Measurements from ENCODE around the gene OR2L2.

The OR2L2 gene

DNA sequence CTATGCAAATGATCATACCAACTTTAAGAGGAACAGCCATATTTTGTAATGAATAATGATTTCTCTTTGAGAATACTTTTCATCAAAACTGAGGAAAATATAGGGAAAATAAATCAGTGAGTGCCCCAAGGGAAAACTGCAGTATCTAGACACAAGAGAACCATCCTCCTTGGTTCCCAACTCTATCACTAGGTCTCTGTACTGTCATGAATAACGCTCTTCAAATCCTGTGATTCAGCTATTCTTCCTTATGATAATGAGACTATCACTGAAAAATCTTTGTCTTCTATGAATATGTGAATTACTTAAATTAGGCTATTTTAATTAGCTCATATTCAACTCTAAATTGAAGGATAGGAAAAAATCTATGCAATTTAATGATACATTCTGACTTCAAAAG lies 14.1 kb upstream of the OR2L2 start:
- TF ChIP-seq, protein P1, sequence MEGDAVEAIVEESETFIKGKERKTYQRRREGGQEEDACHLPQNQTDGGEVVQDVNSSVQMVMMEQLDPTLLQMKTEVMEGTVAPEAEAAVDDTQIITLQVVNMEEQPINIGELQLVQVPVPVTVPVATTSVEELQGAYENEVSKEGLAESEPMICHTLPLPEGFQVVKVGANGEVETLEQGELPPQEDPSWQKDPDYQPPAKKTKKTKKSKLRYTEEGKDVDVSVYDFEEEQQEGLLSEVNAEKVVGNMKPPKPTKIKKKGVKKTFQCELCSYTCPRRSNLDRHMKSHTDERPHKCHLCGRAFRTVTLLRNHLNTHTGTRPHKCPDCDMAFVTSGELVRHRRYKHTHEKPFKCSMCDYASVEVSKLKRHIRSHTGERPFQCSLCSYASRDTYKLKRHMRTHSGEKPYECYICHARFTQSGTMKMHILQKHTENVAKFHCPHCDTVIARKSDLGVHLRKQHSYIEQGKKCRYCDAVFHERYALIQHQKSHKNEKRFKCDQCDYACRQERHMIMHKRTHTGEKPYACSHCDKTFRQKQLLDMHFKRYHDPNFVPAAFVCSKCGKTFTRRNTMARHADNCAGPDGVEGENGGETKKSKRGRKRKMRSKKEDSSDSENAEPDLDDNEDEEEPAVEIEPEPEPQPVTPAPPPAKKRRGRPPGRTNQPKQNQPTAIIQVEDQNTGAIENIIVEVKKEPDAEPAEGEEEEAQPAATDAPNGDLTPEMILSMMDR (IDR thresholded peaks at IDR 0.05), result no peak
- no peak for TF ChIP-seq ZFX (IDR thresholded peaks at IDR 0.05; ENCODE audit: borderline replicate concordance)
- H3K27ac ChIP-seq, result no peak overlapping the region

DNA sequence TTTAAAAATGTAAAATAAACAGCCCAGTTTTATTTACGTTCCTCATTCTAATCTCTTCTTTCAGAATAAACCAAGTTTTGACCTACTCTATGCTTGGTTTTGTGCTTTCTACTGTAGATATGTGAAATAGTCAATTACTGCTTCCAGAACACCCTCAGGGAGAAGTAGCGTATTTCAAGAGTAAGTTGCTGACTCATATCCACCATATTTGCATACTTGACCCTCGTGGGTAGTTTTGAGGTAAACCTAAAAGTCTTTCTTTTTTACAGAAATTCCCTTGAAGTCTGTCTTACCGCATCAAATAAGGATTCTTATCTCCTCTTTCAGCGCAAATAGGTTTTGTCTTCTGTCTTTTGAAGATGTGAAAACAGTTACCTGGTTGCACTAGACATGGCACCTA lies 15.3 kb downstream of the OR2L2 start:
- H3K27ac ChIP-seq, result no peak overlapping the region
- TF ChIP-seq, protein P1 (IDR thresholded peaks at IDR 0.05), result no peak
- no peak for TF ChIP-seq ZFX (IDR thresholded peaks at IDR 0.05; ENCODE audit: borderline replicate concordance)

DNA sequence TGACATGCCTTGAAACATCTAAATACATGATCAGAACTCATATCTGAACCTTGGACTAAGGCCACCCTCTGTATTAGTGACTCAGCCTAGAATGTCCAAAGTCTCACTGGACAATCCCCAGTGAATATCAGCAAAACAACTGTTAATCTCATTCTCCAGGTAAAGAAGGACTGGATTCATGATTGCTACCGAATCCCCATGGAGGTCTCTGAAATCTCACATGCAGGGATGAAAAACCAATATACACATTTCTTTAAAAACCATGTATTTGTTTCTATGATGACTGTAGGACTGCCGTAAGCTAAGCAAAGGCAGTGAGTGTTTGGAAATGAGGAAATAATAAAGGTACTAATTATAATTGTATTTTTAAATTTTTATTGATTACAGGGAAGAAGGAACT lies 16.7 kb downstream of the OR2L2 start, which contains the start of gene OR2L3:
Gene OR2L3, plus strand, starts transcription at position 301 of the 400 bp plus-strand sequence. CDS start 13,846 bp downstream, outside the sequence.
- no peak within 1 kb of the TSS for H3K27ac ChIP-seq
- TF ChIP-seq ZFX (IDR thresholded peaks at IDR 0.05; ENCODE audit: borderline replicate concordance), result no peak
- TF ChIP-seq, protein P1 (IDR thresholded peaks at IDR 0.05), result no peak

DNA sequence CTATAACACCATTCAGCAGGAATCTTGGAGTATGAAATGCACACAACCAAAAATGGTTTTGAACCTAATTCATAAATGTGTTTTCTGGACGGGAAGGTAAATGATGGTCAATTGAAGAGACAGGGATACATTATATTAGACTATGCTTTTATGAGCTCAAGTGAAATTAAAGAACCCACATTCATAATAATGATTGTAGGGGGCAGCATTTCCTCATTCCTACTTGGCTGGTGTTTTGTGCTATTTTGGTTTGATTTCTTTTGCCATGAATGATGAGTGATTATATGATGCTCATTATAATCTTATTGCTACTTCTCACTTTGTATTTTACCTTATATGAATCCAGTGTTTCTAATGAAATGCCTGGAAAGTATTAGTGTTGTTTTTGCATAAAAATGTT lies 17.1 kb downstream of the OR2L2 start:
- no peak for TF ChIP-seq ZFX (IDR thresholded peaks at IDR 0.05; ENCODE audit: borderline replicate concordance)
- TF ChIP-seq, protein P1 (IDR thresholded peaks at IDR 0.05), result 0 out of 2 replicates have a peak, but pooled peaks have one; percentile 7
- no peak overlapping the region for H3K27ac ChIP-seq

DNA sequence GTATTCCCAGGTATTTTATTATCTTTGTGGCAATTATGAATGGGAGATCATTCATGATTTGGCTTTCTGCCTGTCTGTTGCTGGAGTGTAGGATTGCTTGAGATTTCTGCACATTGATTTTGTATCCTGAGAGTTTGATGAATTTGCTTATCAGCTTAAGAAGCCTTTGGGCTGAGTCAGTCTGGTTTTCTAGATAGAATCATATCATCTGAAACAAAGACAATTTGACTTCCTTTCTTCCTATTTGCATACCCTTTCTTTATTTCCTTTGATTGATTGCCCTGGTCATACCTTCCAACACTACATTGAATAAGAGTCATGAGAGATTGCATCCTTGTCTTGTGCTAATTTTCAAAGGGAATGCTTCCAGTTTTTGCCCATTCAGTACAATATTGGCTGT lies 24.8 kb downstream of the OR2L2 start:
- no peak overlapping the region for H3K27ac ChIP-seq
- TF ChIP-seq, protein P1 (IDR thresholded peaks at IDR 0.05), result no peak
- TF ChIP-seq ZFX (IDR thresholded peaks at IDR 0.05; ENCODE audit: borderline replicate concordance), result no peak

DNA sequence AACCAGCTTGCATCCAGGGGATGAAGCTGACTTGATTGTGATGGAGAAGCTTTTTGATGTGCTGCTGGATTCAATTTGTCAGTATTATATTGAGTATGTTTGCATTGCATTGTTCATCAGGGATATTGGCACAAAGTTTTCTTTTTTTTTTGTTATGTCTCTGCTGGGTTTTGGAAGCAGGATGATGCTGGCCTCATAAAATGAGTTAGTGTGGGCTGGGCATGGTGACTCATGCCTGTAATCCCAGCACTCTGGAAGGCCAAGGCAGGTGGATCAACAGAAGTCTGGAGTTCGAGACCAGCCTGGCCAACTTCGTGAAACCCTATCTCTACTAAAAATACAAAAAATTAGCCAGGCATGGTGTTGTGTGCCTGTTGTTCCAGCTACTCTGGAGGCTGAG lies 25.4 kb downstream of the OR2L2 start:
- TF ChIP-seq, protein P1 (IDR thresholded peaks at IDR 0.05), result no peak
- TF ChIP-seq ZFX (IDR thresholded peaks at IDR 0.05; ENCODE audit: borderline replicate concordance), result no peak
- no peak overlapping the region for H3K27ac ChIP-seq

DNA sequence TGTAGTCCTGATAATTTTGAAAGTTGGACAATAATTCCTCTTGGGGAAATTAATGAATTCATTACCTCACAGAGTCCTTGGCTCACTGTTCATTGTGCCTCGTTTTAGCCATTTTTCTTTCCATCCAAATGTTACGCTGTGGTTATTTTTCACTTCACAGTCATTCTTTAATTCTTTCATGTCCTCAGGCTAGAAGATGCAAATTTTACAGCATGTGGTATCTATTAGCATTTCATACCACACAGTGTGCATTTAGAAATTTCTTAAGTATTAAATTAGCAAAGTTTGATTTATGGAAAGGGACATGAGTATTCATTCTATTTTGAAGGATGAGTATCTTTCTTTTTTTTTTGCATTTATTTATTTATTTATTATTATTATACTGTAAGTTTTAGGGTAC lies 35.2 kb downstream of the OR2L2 start:
- no peak for TF ChIP-seq ZFX (IDR thresholded peaks at IDR 0.05; ENCODE audit: borderline replicate concordance)
- TF ChIP-seq, protein P1 (IDR thresholded peaks at IDR 0.05), result no peak

More for the DNA sequence above, 35.2 kb downstream of the OR2L2 start:
- H3K27ac ChIP-seq, result no peak overlapping the region
